Stimulated activated CD4-positive, alpha-beta T cell treated with anti-CD3 and anti-CD28 coated beads, Interleukin-1b, Interleukin-23, amount 100 ng/mL, for 4 hours (primary cell): Measurements from ENCODE around the gene SORL1-AS1.
"Not testable (repeated sequence)": the region's sequence is repeated elsewhere in the genome, so short reads cannot be mapped to it uniquely, and the experiment has no call there.

Experiments used
- DNase-seq, 2 donors: peaks; one replicate each; pipeline ENCODE4 v3.0.0-alpha.2; 2020; ENCODE audit warnings: low read depth in 2 of 2

SORL1-AS1 gene

GRCh38 chr11:121427400-121427744 is 25.4 kb downstream of the SORL1-AS1 start:
- no peak for DNase-seq

GRCh38 chr11:121426476-121427399 is 26.0 kb downstream of the SORL1-AS1 start:
- DNase-seq = peak; percentile 18 to 51

GRCh38 chr11:121425828-121426227 is 26.9 kb downstream of the SORL1-AS1 start:
- no peak for DNase-seq

- DNase-seq = no peak
Observed at GRCh38 chr11:121422675-121423074, 30.1 kb downstream of the SORL1-AS1 start.

GRCh38 chr11:121421149-121421901 is 31.4 kb downstream of the SORL1-AS1 start:
- no peak for DNase-seq

GRCh38 chr11:121420398-121420797 is 32.4 kb downstream of the SORL1-AS1 start:
- no peak for DNase-seq

- no peak for DNase-seq
Observed at GRCh38 chr11:121419836-121420235, 32.9 kb downstream of the SORL1-AS1 start.

GRCh38 chr11:121418625-121419114 is 34.1 kb downstream of the SORL1-AS1 start:
- DNase-seq = peak in 1 of 2 donors; percentile 7

GRCh38 chr11:121417607-121418006 is 35.2 kb downstream of the SORL1-AS1 start:
- no peak for DNase-seq

- DNase-seq = peak in 1 of 2 donors; percentile 21
Observed at GRCh38 chr11:121417055-121417551, 35.7 kb downstream of the SORL1-AS1 start.

GRCh38 chr11:121415856-121416255 is 36.9 kb downstream of the SORL1-AS1 start:
- no peak for DNase-seq

GRCh38 chr11:121414141-121414913 is 38.4 kb downstream of the SORL1-AS1 start:
- DNase-seq = no peak

GRCh38 chr11:121412711-121413415 is 39.9 kb downstream of the SORL1-AS1 start:
- no peak for DNase-seq

- no peak for DNase-seq
Observed at GRCh38 chr11:121412000-121412587, 40.7 kb downstream of the SORL1-AS1 start.

- DNase-seq = not testable (repeated sequence)
Observed at GRCh38 chr11:121411330-121411729, 41.4 kb downstream of the SORL1-AS1 start.

GRCh38 chr11:121410041-121410440 is 42.7 kb downstream of the SORL1-AS1 start:
- not testable (repeated sequence) for DNase-seq

- DNase-seq = no peak
Observed at GRCh38 chr11:121408830-121409229, 43.9 kb downstream of the SORL1-AS1 start.

GRCh38 chr11:121406291-121406690 is 46.5 kb downstream of the SORL1-AS1 start:
- DNase-seq = no peak

- DNase-seq = no peak
Observed at GRCh38 chr11:121405646-121406045, 47.1 kb downstream of the SORL1-AS1 start.

- no peak for DNase-seq
Observed at GRCh38 chr11:121394785-121395184, 58.0 kb downstream of the SORL1-AS1 start.

GRCh38 chr11:121393855-121394254 is 58.9 kb downstream of the SORL1-AS1 start:
- DNase-seq = no peak
